ENCODE results near the gene LAMA2. TPM values are rescaled to one million over a fixed set of nuclear protein-coding genes. Genes with fewer than 3 reads are reported as not detected.

Gene LAMA2
- total and polyA plus RNA-seq, 2 experiments from 2014 or later: 0.91 to 6.4 TPM

GRCh38 chr6:129105793-129106192 lies 222.9 kb downstream of the LAMA2 start:
- peak overlapping the region; percentile 8; the same call in 1 of the 3 replicates for H3K4me3 Mint-ChIP-seq
- Histone ChIP-seq H3K79me2 (replicated peaks; ENCODE audit: insufficient read depth) (no peaks in the 10 kb centered on the region), H3K4me1 (ENCODE audit: insufficient read depth) (peaks cover 25% of the 10 kb centered on the region), H3K36me3 (ENCODE audit: insufficient read depth) (no peaks in the 10 kb centered on the region), H4K20me1 (replicated peaks; ENCODE audit: insufficient read depth) (no peaks in the 10 kb centered on the region), H3K4me2 (peak overlapping the region; percentile 46), H3K27ac (ENCODE audit: low read depth) (no peak overlapping the region), H2AFZ (no peak overlapping the region), H3F3A (replicated peaks; ENCODE audit: low read depth) (no peaks in the 10 kb centered on the region), H3K27me3 (ENCODE audit: insufficient read depth) (no peaks in the 10 kb centered on the region), H3K4me3 (no peak overlapping the region), H3K9me2 (ENCODE audit: insufficient read depth) (no peaks in the 10 kb centered on the region)
- peaks cover 22% of the 10 kb centered on the region for H3K4me1 Mint-ChIP-seq
- H3K27me3 Mint-ChIP-seq (ENCODE audit: insufficient read depth, low read depth, poor library complexity): no peaks in the 10 kb centered on the region
- H3K9me3 Mint-ChIP-seq: no peaks in the 10 kb centered on the region
- peak overlapping the region; percentile 79 for H3K27ac Mint-ChIP-seq
- no peaks in the 10 kb centered on the region for H3K36me3 Mint-ChIP-seq (ENCODE audit: low read depth)
- TF ChIP-seq EZH2 (IDR thresholded peaks at IDR 0.05; ENCODE audit: low read depth, unreplicated experiment): no peak
- no peak for TF ChIP-seq EZH2phosphoT487 (IDR thresholded peaks at IDR 0.05; ENCODE audit: unreplicated experiment)
- no peak for TF ChIP-seq CTCF (conservative IDR thresholded peaks at IDR 0.05; ENCODE audit: low read depth in 2 of 2)
- TF ChIP-seq, protein P1, sequence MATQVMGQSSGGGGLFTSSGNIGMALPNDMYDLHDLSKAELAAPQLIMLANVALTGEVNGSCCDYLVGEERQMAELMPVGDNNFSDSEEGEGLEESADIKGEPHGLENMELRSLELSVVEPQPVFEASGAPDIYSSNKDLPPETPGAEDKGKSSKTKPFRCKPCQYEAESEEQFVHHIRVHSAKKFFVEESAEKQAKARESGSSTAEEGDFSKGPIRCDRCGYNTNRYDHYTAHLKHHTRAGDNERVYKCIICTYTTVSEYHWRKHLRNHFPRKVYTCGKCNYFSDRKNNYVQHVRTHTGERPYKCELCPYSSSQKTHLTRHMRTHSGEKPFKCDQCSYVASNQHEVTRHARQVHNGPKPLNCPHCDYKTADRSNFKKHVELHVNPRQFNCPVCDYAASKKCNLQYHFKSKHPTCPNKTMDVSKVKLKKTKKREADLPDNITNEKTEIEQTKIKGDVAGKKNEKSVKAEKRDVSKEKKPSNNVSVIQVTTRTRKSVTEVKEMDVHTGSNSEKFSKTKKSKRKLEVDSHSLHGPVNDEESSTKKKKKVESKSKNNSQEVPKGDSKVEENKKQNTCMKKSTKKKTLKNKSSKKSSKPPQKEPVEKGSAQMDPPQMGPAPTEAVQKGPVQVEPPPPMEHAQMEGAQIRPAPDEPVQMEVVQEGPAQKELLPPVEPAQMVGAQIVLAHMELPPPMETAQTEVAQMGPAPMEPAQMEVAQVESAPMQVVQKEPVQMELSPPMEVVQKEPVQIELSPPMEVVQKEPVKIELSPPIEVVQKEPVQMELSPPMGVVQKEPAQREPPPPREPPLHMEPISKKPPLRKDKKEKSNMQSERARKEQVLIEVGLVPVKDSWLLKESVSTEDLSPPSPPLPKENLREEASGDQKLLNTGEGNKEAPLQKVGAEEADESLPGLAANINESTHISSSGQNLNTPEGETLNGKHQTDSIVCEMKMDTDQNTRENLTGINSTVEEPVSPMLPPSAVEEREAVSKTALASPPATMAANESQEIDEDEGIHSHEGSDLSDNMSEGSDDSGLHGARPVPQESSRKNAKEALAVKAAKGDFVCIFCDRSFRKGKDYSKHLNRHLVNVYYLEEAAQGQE (IDR thresholded peaks at IDR 0.05; ENCODE audit: unreplicated experiment): no peak
- DNase-seq (ENCODE audit: low spot score) (no peak), ATAC-seq (no peak)

GRCh38 chr6:129108337-129108736 lies 225.4 kb downstream of the LAMA2 start:
- H3K36me3 Mint-ChIP-seq (ENCODE audit: low read depth): no peaks in the 10 kb centered on the region
- Histone ChIP-seq H3K27ac (ENCODE audit: low read depth) (no peak overlapping the region), H3K4me1 (ENCODE audit: insufficient read depth) (peaks cover 25% of the 10 kb centered on the region), H3K4me3 (no peak overlapping the region), H3K36me3 (ENCODE audit: insufficient read depth) (no peaks in the 10 kb centered on the region), H3K9me2 (ENCODE audit: insufficient read depth) (no peaks in the 10 kb centered on the region), H3K79me2 (replicated peaks; ENCODE audit: insufficient read depth) (no peaks in the 10 kb centered on the region), H4K20me1 (replicated peaks; ENCODE audit: insufficient read depth) (no peaks in the 10 kb centered on the region), H3K4me2 (no peak overlapping the region), H2AFZ (no peak overlapping the region), H3F3A (replicated peaks; ENCODE audit: low read depth) (no peaks in the 10 kb centered on the region), H3K27me3 (ENCODE audit: insufficient read depth) (no peaks in the 10 kb centered on the region)
- no peak overlapping the region for H3K27ac Mint-ChIP-seq
- H3K4me1 Mint-ChIP-seq: peaks cover 22% of the 10 kb centered on the region
- no peaks in the 10 kb centered on the region for H3K27me3 Mint-ChIP-seq (ENCODE audit: insufficient read depth, low read depth, poor library complexity)
- no peaks in the 10 kb centered on the region for H3K9me3 Mint-ChIP-seq
- ATAC-seq (no peak), DNase-seq (ENCODE audit: low spot score) (no peak)
- H3K4me3 Mint-ChIP-seq: no peak overlapping the region
- TF ChIP-seq EZH2 (IDR thresholded peaks at IDR 0.05; ENCODE audit: low read depth, unreplicated experiment) (no peak), JUNB (IDR thresholded peaks at IDR 0.05; ENCODE audit: unreplicated experiment) (no peak), ZNF114 (CRISPR knock-in tag; IDR thresholded peaks at IDR 0.05) (no peak), ZNF331 (CRISPR knock-in tag; IDR thresholded peaks at IDR 0.05; ENCODE audit: low read depth) (no peak), EZH2phosphoT487 (IDR thresholded peaks at IDR 0.05; ENCODE audit: unreplicated experiment) (no peak), CTCF (conservative IDR thresholded peaks at IDR 0.05; ENCODE audit: low read depth in 2 of 2) (no peak)
- TF ChIP-seq, protein P1 (IDR thresholded peaks at IDR 0.05; ENCODE audit: unreplicated experiment): no peak
